MM.1S (cell line): ENCODE measurements around the gene DHRS2.
"Not testable (repeated sequence)": the region's sequence is repeated elsewhere in the genome, so short reads cannot be mapped to it uniquely, and the experiment has no call there.

Experiments
- DNase-seq: peaks from one replicate; pipeline ENCODE4 v3.0.0-alpha.2; 2015
- H2AFZ ChIP-seq: fragments of 300-600 bp; sonication (generic); 2 replicates; pipeline ENCODE4 v1.6.0; 2016; ENCODE audit warnings: antibody characterized with exemption, low read length
- H3F3A ChIP-seq: fragments of 300-600 bp; sonication (generic); 2 replicates; pipeline ENCODE4 v1.6.1; 2016; ENCODE audit warnings: mild to moderate bottlenecking, antibody characterized with exemption, low read length, moderate library complexity, mixed read lengths; ENCODE audit not compliant: insufficient read depth
- H3K27ac ChIP-seq: fragments of 300-600 bp; sonication (generic); 2 replicates; pipeline ENCODE4 v1.5.1; 2016; ENCODE audit warnings: mild to moderate bottlenecking, low read length
- H3K27me3 ChIP-seq: fragments of 300-600 bp; sonication (generic); replicated peaks from 2 replicates; pipeline ENCODE4 v1.6.0; 2016; ENCODE audit warnings: low read length; ENCODE audit not compliant: insufficient read depth
- H3K36me3 ChIP-seq: fragments of 300-600 bp; sonication (generic); replicated peaks from 2 replicates; pipeline ENCODE4 v1.6.1; 2016; ENCODE audit warnings: mild to moderate bottlenecking, low read length, mixed read lengths; ENCODE audit not compliant: insufficient read depth
- H3K4me1 ChIP-seq: fragments of 300-600 bp; sonication (generic); 2 replicates; pipeline ENCODE4 v1.6.1; 2016; ENCODE audit warnings: low read length, mixed read lengths
- H3K4me2 ChIP-seq: fragments of 300-600 bp; sonication (generic); 2 replicates; pipeline ENCODE4 v1.6.0; 2016; ENCODE audit warnings: low read depth, low read length
- H3K4me3 ChIP-seq: fragments of 300-600 bp; sonication (generic); 2 replicates; pipeline ENCODE4 v1.5.1; 2016; ENCODE audit warnings: low read length, mixed read lengths
- H3K79me2 ChIP-seq: fragments of 300-600 bp; sonication (generic); 2 replicates; pipeline ENCODE4 v1.6.1; 2016; ENCODE audit warnings: mixed run types, low read length, mixed read lengths
- H3K9ac ChIP-seq: fragments of 300-600 bp; sonication (generic); 2 replicates; pipeline ENCODE4 v1.6.1; 2016; ENCODE audit warnings: low read length, mixed read lengths
- H3K9me2 ChIP-seq: fragments of 300-600 bp; sonication (generic); replicated peaks from 2 replicates; pipeline ENCODE4 v1.6.1; 2016; ENCODE audit warnings: mild to moderate bottlenecking, low read length, mixed read lengths; ENCODE audit not compliant: insufficient read depth
- H3K9me3 ChIP-seq: fragments of 300-600 bp; sonication (generic); replicated peaks from 2 replicates; pipeline ENCODE4 v1.6.1; 2016; ENCODE audit warnings: mild to moderate bottlenecking, low read length, mixed read lengths; ENCODE audit not compliant: insufficient read depth
- H4K20me1 ChIP-seq: fragments of 300-600 bp; sonication (generic); 2 replicates; pipeline ENCODE4 v1.6.1; 2016; ENCODE audit warnings: mild to moderate bottlenecking, low read length, moderate library complexity, mixed read lengths; ENCODE audit not compliant: insufficient read depth
- EZH2 ChIP-seq: fragments of 300-600 bp; sonication (generic); optimal IDR thresholded peaks from 2 replicates; pipeline ENCODE3; 2017; ENCODE audit warnings: low read depth, mild to moderate bottlenecking, antibody characterized with exemption, low read length, mixed read lengths
- EZH2phosphoT487 ChIP-seq: fragments of 300-600 bp; sonication (generic); IDR thresholded peaks from 2 replicates; pipeline ENCODE4 v1.6.1; 2018; ENCODE audit warnings: antibody characterized with exemption, low read length
- TF ChIP-seq, protein P1 (sequence below): fragments of 300-600 bp; sonication (generic); IDR thresholded peaks from 2 replicates; pipeline ENCODE4 v1.5.1; 2016; ENCODE audit warnings: antibody characterized with exemption, low read length, mixed read lengths

DHRS2 gene

DNA sequence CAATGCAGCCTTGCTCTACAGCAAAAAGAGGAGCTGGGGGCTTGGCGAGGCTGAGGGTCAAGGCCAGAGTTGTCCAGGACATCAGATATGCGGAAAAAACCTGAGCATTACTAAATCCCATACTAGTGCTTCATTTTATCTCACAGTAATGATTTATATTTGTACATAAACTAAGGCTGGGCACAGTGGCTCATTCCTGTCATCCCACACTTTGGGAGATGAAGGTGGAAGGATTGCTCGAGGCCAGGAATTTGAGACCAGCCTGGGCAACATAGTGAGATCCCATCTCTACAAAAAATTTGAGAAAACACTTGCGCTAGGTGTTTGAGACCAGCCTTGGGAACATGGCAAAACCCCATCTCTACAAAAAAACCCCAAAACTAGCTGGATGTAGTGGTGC is 46.0 kb upstream of the DHRS2 start:
- Histone ChIP-seq H3K9ac (no peak overlapping the region), H3K4me2 (no peak overlapping the region), H3K4me3 (no peak overlapping the region), H3K79me2 (no peaks in the 10 kb centered on the region), H3K9me3 (no peaks in the 10 kb centered on the region), H3K4me1 (peaks cover 2% of the 10 kb centered on the region; the same call in 1 of the 2 replicates), H3K27ac (no peak overlapping the region), H3K27me3 (no peaks in the 10 kb centered on the region), H3K36me3 (no peaks in the 10 kb centered on the region), H3F3A (no peaks in the 10 kb centered on the region), H2AFZ (no peak overlapping the region), H4K20me1 (no peaks in the 10 kb centered on the region), H3K9me2 (no peaks in the 10 kb centered on the region)
- no peak for DNase-seq
- TF ChIP-seq EZH2 (no peak), EZH2phosphoT487 (no peak)
- TF ChIP-seq, protein P1, sequence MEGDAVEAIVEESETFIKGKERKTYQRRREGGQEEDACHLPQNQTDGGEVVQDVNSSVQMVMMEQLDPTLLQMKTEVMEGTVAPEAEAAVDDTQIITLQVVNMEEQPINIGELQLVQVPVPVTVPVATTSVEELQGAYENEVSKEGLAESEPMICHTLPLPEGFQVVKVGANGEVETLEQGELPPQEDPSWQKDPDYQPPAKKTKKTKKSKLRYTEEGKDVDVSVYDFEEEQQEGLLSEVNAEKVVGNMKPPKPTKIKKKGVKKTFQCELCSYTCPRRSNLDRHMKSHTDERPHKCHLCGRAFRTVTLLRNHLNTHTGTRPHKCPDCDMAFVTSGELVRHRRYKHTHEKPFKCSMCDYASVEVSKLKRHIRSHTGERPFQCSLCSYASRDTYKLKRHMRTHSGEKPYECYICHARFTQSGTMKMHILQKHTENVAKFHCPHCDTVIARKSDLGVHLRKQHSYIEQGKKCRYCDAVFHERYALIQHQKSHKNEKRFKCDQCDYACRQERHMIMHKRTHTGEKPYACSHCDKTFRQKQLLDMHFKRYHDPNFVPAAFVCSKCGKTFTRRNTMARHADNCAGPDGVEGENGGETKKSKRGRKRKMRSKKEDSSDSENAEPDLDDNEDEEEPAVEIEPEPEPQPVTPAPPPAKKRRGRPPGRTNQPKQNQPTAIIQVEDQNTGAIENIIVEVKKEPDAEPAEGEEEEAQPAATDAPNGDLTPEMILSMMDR = no peak

GRCh38 chr14:23594191-23594590 is 42.0 kb upstream of the DHRS2 start:
- not testable (repeated sequence) for H3F3A ChIP-seq, H3K9ac ChIP-seq, H3K4me3 ChIP-seq, H4K20me1 ChIP-seq, H3K4me2 ChIP-seq, H2AFZ ChIP-seq, H3K27me3 ChIP-seq, H3K27ac ChIP-seq, H3K9me2 ChIP-seq, H3K4me1 ChIP-seq, DNase-seq, H3K79me2 ChIP-seq, H3K36me3 ChIP-seq, H3K9me3 ChIP-seq

DNA sequence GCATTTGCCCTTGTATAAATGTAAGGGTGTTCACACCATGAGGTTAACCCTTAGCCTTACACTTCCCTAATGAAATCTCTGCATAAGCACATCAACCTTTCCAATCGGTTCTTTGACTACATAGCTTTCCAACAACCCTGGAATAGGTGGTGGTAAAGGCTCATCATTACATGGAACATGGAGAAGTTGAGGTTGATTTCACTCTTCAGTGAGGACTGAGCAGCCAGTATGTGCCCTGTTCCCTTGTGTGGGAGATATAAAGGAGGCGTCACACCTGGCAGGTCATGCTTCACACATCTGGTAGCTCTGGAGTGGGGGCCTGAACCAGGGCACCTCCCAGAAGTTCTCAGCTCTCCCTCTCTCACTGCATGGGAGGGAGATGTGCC is 35.8 kb upstream of the DHRS2 start:
- Histone ChIP-seq H3K27ac (no peak overlapping the region), H3K9me2 (no peaks in the 10 kb centered on the region), H3K4me1 (no peaks in the 10 kb centered on the region), H3K4me2 (no peak overlapping the region), H3K36me3 (no peaks in the 10 kb centered on the region), H3K79me2 (no peaks in the 10 kb centered on the region), H2AFZ (no peak overlapping the region), H3K9ac (no peak overlapping the region), H4K20me1 (no peaks in the 10 kb centered on the region), H3F3A (no peaks in the 10 kb centered on the region), H3K27me3 (no peaks in the 10 kb centered on the region), H3K4me3 (no peak overlapping the region), H3K9me3 (no peaks in the 10 kb centered on the region)
- no peak for DNase-seq
- TF ChIP-seq, protein P1 = no peak
- TF ChIP-seq EZH2phosphoT487 (no peak), EZH2 (no peak)

- no peaks in the 10 kb centered on the region for H3K27me3 ChIP-seq
- H3K9ac ChIP-seq = no peak overlapping the region
- H3F3A ChIP-seq = no peaks in the 10 kb centered on the region
- no peak overlapping the region for H3K27ac ChIP-seq
- H4K20me1 ChIP-seq = no peaks in the 10 kb centered on the region
- H3K79me2 ChIP-seq = no peaks in the 10 kb centered on the region
- TF ChIP-seq, protein P1 = no peak
- TF ChIP-seq EZH2phosphoT487 (no peak), EZH2 (no peak)
- H3K9me3 ChIP-seq = no peaks in the 10 kb centered on the region
- no peak overlapping the region for H2AFZ ChIP-seq
- H3K4me1 ChIP-seq = no peaks in the 10 kb centered on the region
- H3K9me2 ChIP-seq = no peaks in the 10 kb centered on the region
- H3K36me3 ChIP-seq = no peaks in the 10 kb centered on the region
- DNase-seq = no peak
- H3K4me3 ChIP-seq = no peak overlapping the region
- H3K4me2 ChIP-seq = no peak overlapping the region
Observed at GRCh38 chr14:23600806-23601205, 35.4 kb upstream of the DHRS2 start.
